NCI-H1105 (cell line): ENCODE measurements around the gene CYB5D1.

Source experiments
- DNase-seq: peaks from one replicate; lab custom pipeline; 2025; lab: John Stamatoyannopoulos, UW

Gene CYB5D1

GRCh38 chr17:7833795-7834541, 23.8 kb upstream of the CYB5D1 start, which contains the start of gene KDM6B:
Gene KDM6B (plus strand): TSS chr17:7834217. CDS start chr17:7845555, 11,338 bp downstream.
- DNase-seq = peak; percentile 90

- no peak for DNase-seq
These were observed 23.3 kb upstream of the CYB5D1 start for GRCh38 chr17:7834542-7834956.

- peak; percentile 99 for DNase-seq
These were observed 22.6 kb upstream of the CYB5D1 start for GRCh38 chr17:7834957-7835813.

- no peak for DNase-seq
These were observed 21.8 kb upstream of the CYB5D1 start for GRCh38 chr17:7835814-7836595.

- peak; percentile 99 for DNase-seq
These were observed 21.0 kb upstream of the CYB5D1 start for GRCh38 chr17:7836596-7837407.

GRCh38 chr17:7837408-7838088, 20.3 kb upstream of the CYB5D1 start:
- DNase-seq = no peak

- peak; percentile 58 for DNase-seq
These were observed 19.4 kb upstream of the CYB5D1 start for GRCh38 chr17:7838090-7839075.

- DNase-seq = no peak
These were observed 18.5 kb upstream of the CYB5D1 start for GRCh38 chr17:7839190-7839875.

- DNase-seq = peak; percentile 39
These were observed 17.9 kb upstream of the CYB5D1 start for GRCh38 chr17:7839876-7840261.

- DNase-seq = no peak
These were observed 17.4 kb upstream of the CYB5D1 start for GRCh38 chr17:7840441-7840840.

GRCh38 chr17:7840875-7841274, 16.9 kb upstream of the CYB5D1 start:
- no peak for DNase-seq

- peak; percentile 50 for DNase-seq
These were observed 16.3 kb upstream of the CYB5D1 start for GRCh38 chr17:7841396-7841914.

- peak; percentile 95 for DNase-seq
These were observed 15.9 kb upstream of the CYB5D1 start for GRCh38 chr17:7841915-7842379.

GRCh38 chr17:7842380-7843256, 15.2 kb upstream of the CYB5D1 start:
- DNase-seq = peak; percentile 62

GRCh38 chr17:7843257-7843535, 14.6 kb upstream of the CYB5D1 start:
- DNase-seq = peak; percentile 42

- DNase-seq = peak; percentile 81
These were observed 14.1 kb upstream of the CYB5D1 start for GRCh38 chr17:7843536-7844291.
